Thyroid gland (tissue), 4 donors: ENCODE data around the gene AK1.

ENCODE experiments used
- POLR2A ChIP-seq, 2 donors: fragments of 450-650 bp; IDR thresholded peaks; one replicate each; pipeline ENCODE4 v1.6.1; 2017; ENCODE audit warnings: antibody characterized with exemption in 2 of 2, mild to moderate bottlenecking in 2 of 2, moderate library complexity in 1 of 2
- TF ChIP-seq, protein P1 (sequence below), 6 experiments: fragments of 200-600 bp in 3 of 6; fragments of 450-650 bp in 3 of 6; sonication (generic) in 3 of 6; IDR thresholded peaks; one replicate each; pipeline ENCODE4 v1.5.1; 2016 to 2019; ENCODE audit warnings: antibody characterized with exemption in 6 of 6, mild to moderate bottlenecking in 2 of 6, inconsistent platforms in 1 of 6, moderate library complexity in 1 of 6

GRCh38 chr9:127853312-127854183, 23.9 kb downstream of the AK1 start:
- TF ChIP-seq, protein P1, sequence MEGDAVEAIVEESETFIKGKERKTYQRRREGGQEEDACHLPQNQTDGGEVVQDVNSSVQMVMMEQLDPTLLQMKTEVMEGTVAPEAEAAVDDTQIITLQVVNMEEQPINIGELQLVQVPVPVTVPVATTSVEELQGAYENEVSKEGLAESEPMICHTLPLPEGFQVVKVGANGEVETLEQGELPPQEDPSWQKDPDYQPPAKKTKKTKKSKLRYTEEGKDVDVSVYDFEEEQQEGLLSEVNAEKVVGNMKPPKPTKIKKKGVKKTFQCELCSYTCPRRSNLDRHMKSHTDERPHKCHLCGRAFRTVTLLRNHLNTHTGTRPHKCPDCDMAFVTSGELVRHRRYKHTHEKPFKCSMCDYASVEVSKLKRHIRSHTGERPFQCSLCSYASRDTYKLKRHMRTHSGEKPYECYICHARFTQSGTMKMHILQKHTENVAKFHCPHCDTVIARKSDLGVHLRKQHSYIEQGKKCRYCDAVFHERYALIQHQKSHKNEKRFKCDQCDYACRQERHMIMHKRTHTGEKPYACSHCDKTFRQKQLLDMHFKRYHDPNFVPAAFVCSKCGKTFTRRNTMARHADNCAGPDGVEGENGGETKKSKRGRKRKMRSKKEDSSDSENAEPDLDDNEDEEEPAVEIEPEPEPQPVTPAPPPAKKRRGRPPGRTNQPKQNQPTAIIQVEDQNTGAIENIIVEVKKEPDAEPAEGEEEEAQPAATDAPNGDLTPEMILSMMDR (IDR thresholded peaks at IDR 0.05) = no peak
- TF ChIP-seq POLR2A (IDR thresholded peaks at IDR 0.05) = no peak
